ENCODE measurements around the gene TMEM178B. TPM values are rescaled to one million over a fixed set of nuclear protein-coding genes. Genes with fewer than 3 reads are reported as not detected.

TMEM178B gene
- total RNA-seq, 4 donors from 2014 or later = 0.15 to 1.2 (median 0.58) TPM

DNA sequence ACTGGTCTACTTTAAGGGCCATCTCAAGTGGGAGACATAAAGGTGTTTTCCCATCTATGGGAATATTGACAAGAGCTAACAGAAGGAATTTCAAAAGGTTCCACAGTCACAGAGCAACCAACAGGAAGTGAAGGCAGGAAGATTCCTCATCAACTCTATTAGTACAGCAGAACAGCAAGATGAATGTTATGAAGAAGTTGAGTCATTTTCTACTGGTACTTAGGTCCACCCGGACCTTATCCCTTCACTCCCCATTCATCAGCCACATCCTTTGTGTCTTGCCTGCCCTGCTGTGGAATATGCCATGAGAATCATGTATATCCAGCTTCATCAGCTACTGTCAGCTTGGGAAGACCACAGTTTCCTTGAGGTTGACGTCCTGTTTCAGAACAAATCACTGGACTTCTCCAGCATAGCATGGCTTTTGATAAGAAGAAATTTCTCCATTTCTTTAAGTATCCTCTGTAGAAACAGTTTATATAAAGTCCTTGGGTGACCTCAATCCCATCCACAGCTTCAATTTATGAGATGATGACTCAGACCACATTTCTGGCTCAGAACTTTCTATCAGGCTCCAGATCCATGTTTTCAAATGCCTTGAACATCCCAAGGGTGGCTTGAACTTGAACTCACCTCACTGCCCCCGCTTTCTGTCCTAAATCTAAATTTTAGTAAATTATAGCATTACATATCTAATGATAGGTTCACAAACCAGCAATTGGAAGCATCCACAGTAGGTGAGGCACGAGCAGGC is 392.5 kb downstream of the TMEM178B start:
- intact Hi-C loops (cut with DNase I; ENCODE audit: low total_unique reads) = no loop called here
- WGBS, 2 donors = 54 to 60% methylated on average over 4 of the region's 4 CpGs
- no peak overlapping the region for H3K4me3 ChIP-seq (ENCODE audit: low read depth, poor library complexity, severe bottlenecking)
- TF ChIP-seq, protein P1, sequence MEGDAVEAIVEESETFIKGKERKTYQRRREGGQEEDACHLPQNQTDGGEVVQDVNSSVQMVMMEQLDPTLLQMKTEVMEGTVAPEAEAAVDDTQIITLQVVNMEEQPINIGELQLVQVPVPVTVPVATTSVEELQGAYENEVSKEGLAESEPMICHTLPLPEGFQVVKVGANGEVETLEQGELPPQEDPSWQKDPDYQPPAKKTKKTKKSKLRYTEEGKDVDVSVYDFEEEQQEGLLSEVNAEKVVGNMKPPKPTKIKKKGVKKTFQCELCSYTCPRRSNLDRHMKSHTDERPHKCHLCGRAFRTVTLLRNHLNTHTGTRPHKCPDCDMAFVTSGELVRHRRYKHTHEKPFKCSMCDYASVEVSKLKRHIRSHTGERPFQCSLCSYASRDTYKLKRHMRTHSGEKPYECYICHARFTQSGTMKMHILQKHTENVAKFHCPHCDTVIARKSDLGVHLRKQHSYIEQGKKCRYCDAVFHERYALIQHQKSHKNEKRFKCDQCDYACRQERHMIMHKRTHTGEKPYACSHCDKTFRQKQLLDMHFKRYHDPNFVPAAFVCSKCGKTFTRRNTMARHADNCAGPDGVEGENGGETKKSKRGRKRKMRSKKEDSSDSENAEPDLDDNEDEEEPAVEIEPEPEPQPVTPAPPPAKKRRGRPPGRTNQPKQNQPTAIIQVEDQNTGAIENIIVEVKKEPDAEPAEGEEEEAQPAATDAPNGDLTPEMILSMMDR (IDR thresholded peaks at IDR 0.05) = no peak
- TF ChIP-seq POLR2A (IDR thresholded peaks at IDR 0.05) = no peak
- DNase-seq (ENCODE audit: low spot score in 2 of 2) = no peak

DNA sequence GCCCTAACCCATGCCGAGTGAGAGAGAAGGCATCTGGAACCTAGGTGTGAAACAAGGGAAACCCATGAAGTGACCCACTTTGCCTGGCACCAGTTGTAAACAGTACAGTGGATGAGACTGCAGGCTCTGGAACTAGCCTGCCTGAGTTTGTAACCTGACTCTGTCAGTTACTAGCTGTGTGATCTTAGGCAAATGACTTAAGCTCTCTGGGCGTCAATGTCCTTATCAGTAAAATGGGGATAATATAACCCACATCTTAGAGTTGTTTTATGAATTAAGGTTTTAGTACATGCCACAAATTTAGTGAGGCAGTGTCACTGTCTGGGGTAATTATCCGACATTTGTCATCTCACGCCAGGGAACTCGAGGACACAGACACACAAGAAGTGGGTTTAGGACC is 394.5 kb downstream of the TMEM178B start:
- 82 to 88% methylated on average over 5 of the region's 5 CpGs for WGBS, 2 donors
- intact Hi-C loops (cut with DNase I; ENCODE audit: low total_unique reads) = no loop called here
- no peak for TF ChIP-seq POLR2A (IDR thresholded peaks at IDR 0.05)
- TF ChIP-seq, protein P1 (IDR thresholded peaks at IDR 0.05) = no peak
- DNase-seq (ENCODE audit: low spot score in 2 of 2) = no peak
- H3K4me3 ChIP-seq (ENCODE audit: low read depth, poor library complexity, severe bottlenecking) = no peak overlapping the region

DNA sequence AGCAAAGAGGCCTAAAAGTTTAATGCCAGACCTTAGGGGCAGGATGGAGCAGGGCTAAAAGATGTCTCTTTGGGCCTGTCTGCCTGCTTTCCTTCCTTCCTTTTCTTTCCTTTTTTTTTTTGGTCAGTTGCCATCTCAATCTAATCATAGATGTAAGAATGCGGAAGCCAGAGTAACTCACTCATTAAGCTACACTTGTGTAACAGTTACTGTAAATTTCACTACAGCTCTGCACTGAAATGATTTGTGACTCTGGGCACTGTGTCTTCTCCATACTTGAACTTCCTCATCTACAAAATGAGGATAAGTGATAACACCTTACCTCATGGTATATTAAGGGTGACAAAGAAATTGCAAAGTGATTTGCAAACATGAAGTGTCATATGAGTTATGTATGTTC is 401.8 kb downstream of the TMEM178B start:
- no peak for TF ChIP-seq POLR2A (IDR thresholded peaks at IDR 0.05)
- TF ChIP-seq, protein P1 (IDR thresholded peaks at IDR 0.05) = no peak
- 45 to 61% methylated on average over 1 of the region's 1 CpG for WGBS, 2 donors
- no peak for DNase-seq (ENCODE audit: low spot score in 2 of 2)
- intact Hi-C loops (cut with DNase I; ENCODE audit: low total_unique reads) = no loop called here
- no peak overlapping the region for H3K4me3 ChIP-seq (ENCODE audit: low read depth, poor library complexity, severe bottlenecking)

DNA sequence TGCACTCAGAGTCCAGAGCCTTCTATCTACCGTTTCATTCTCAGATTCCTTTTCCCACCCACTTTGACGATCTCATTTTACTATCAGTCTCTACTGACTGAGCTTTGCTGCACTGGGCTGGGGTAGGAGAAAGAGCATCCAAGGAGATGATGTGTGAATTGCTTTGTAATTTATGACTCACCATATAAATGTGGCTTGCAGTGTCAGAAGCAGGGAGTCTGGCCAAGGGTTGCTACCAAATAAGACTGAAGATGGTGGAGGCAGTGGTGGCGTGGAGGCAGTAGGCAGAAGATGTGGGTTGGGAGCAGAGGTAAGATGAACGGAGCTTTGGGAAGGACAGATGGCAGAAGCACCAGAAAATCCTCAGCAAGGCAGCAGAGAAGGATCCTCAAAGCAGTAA is 404.0 kb downstream of the TMEM178B start:
- no peak overlapping the region for H3K4me3 ChIP-seq (ENCODE audit: low read depth, poor library complexity, severe bottlenecking)
- TF ChIP-seq, protein P1 (IDR thresholded peaks at IDR 0.05) = no peak
- no peak for TF ChIP-seq POLR2A (IDR thresholded peaks at IDR 0.05)
- no peak for DNase-seq (ENCODE audit: low spot score in 2 of 2)
- 54 to 59% methylated on average over 4 of the region's 4 CpGs for WGBS, 2 donors
- intact Hi-C loops (cut with DNase I; ENCODE audit: low total_unique reads) = no loop called here

DNA sequence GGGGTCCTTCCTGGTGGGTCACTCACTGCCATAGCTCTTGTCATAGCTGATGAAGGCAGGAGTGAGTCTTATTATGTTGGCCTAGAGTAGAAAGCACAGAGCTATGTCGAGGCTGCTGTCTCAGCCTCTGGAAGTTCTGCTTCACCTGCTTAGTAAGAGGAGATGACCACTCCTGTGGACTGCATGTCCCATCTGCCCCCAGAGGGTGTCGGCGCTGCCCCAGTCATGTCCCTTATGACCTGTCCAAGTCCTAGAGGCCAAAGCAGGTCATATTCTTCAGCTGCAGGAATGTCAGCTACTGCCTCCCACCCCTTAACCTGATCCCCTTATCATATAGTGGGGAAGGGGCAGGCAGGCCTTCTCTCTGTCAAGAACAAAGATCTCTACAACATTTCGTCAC is 405.0 kb downstream of the TMEM178B start:
- H3K4me3 ChIP-seq (ENCODE audit: low read depth, poor library complexity, severe bottlenecking) = no peak overlapping the region
- TF ChIP-seq, protein P1 (IDR thresholded peaks at IDR 0.05) = no peak
- TF ChIP-seq POLR2A (IDR thresholded peaks at IDR 0.05) = no peak
- intact Hi-C loops (cut with DNase I; ENCODE audit: low total_unique reads) = no loop called here
- no peak for DNase-seq (ENCODE audit: low spot score in 2 of 2)
- WGBS, 2 donors = 89 to 96% methylated on average over 4 of the region's 4 CpGs

DNA sequence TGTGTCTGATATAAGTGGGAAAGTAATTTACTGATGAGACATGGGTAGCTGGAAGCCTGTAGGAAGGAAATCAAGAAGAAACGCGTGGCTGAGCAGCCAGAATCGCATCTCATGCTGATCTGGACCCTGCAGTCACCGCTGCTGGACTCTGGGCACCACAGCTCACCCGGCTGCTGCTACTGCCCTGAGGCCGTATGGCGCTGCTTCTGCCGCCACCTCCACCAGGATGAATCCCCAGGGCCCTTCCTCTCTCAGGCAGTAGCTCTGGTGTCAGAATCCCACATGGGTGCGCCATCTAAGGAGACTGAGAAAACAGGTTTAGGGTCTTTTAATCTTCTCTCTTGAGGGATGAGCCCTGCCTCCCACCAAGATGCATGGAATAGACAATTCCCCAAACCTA is 407.1 kb downstream of the TMEM178B start:
- no peak overlapping the region for H3K4me3 ChIP-seq (ENCODE audit: low read depth, poor library complexity, severe bottlenecking)
- intact Hi-C loops (cut with DNase I; ENCODE audit: low total_unique reads) = no loop called here
- TF ChIP-seq, protein P1 (IDR thresholded peaks at IDR 0.05) = no peak
- no peak for TF ChIP-seq POLR2A (IDR thresholded peaks at IDR 0.05)
- 78 to 83% methylated on average over 9 of the region's 9 CpGs for WGBS, 2 donors
- DNase-seq (ENCODE audit: low spot score in 2 of 2) = no peak

Data from lower leg skin (tissue), 4 donors.